ENCODE data around the gene NDUFS7. TPM values are rescaled to one million over a fixed set of nuclear protein-coding genes. Genes with fewer than 3 reads are reported as not detected.

The NDUFS7 gene
- total and polyA plus RNA-seq, 12 donors, result 4.7 to 286 (median 148) TPM

GRCh38 chr19:1396768-1397679 is 13.3 kb downstream of the NDUFS7 start:
- Histone ChIP-seq H3K9me3 (replicated peaks in 1 of 3) (no peaks in the 10 kb centered on the region), H3K4me1 (replicated peaks in 1 of 2) (peaks cover 10 to 19% of the 10 kb centered on the region in 2 donors), H3K4me3 (no peak overlapping the region), H3K27me3 (no peaks in the 10 kb centered on the region), H3K27ac (no peak overlapping the region), H3K36me3 (replicated peaks in 1 of 2) (peaks cover 0 to 17% of the 10 kb centered on the region in 2 donors)
- intact Hi-C loops (cut with DNase I), result no loop called here
- no peak for TF ChIP-seq POLR2A (IDR thresholded peaks at IDR 0.05)
- no peak for TF ChIP-seq CTCF (IDR thresholded peaks at IDR 0.05)
- DNase-seq, result no peak
- 65 to 77% (median 76%) methylated on average over 8 to 41 of the region's 42 CpGs; no CpG with 5 or more reads in 1 of the 4 donors for WGBS, 4 donors

DNA sequence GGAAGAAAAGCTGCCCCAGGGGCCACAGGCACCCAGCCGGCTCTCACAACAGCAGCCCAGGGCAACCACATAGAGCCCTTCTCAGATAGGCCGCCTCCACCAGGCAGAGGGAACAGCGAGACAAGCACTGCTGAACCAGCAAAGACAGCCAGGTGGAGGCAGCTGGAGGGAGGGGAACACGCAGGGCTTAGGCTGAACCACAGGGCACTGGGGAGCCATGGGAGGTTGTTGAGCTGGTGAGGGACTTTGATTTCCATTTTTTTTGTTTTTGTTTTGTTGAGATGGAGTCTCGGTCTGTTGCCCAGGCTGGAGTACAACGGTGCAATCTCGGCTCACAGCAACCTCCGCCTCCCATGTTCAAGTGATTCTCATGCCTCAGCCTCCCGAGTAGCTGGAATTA is 14.1 kb downstream of the NDUFS7 start:
- intact Hi-C loops (cut with DNase I), result no loop called here
- WGBS, 4 donors, result 95 to 96% (median 96%) methylated on average over 6 to 9 of the region's 9 CpGs

DNA sequence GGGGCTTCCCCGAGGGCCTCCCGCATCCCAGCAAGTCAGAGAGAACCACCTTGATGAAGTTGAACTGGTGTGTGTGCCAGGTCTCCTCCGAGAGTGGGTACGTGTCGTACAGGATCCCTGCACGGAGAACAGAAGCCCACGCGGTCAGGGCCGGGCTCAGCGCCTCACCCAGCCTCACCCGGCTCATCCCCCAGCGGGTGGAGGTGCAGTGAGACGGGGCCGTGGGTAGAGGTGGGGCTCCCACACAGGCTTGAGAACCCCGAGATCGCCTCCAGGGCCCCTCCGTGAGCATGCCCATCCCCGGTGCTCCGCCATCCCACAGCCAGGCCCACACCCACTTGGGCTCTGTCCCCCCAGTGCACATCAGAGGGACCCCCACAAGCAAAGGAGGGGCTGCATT is 15.4 kb downstream of the NDUFS7 start:
- WGBS, 4 donors, result 87 to 96% (median 91%) methylated on average over 11 to 19 of the region's 19 CpGs
- intact Hi-C loops (cut with DNase I), result no loop called here
- Histone ChIP-seq H3K4me1 (replicated peaks in 1 of 2) (peaks cover 10 to 19% of the 10 kb centered on the region in 2 donors), H3K27me3 (no peaks in the 10 kb centered on the region), H3K36me3 (replicated peaks in 1 of 2) (no peaks in the 10 kb centered on the region), H3K27ac (no peak overlapping the region), H3K9me3 (replicated peaks in 1 of 3) (no peaks in the 10 kb centered on the region), H3K4me3 (no peak overlapping the region)
- TF ChIP-seq POLR2A (IDR thresholded peaks at IDR 0.05), result no peak
- TF ChIP-seq CTCF (IDR thresholded peaks at IDR 0.05), result no peak
- no peak for DNase-seq

More for the DNA sequence above, 14.1 kb downstream of the NDUFS7 start:
- no peak for DNase-seq
- H3K27me3 ChIP-seq, result no peaks in the 10 kb centered on the region
- H3K9me3 ChIP-seq (replicated peaks in 1 of 3), result no peaks in the 10 kb centered on the region
- peaks cover 10 to 19% of the 10 kb centered on the region in 2 donors for H3K4me1 ChIP-seq (replicated peaks in 1 of 2)
- peaks cover 0 to 9% of the 10 kb centered on the region in 2 donors for H3K36me3 ChIP-seq (replicated peaks in 1 of 2)
- no peak overlapping the region for H3K27ac ChIP-seq
- TF ChIP-seq CTCF (IDR thresholded peaks at IDR 0.05) (no peak), POLR2A (IDR thresholded peaks at IDR 0.05) (no peak)
- no peak overlapping the region for H3K4me3 ChIP-seq

GRCh38 chr19:1399745-1400144 is 16.0 kb downstream of the NDUFS7 start:
- WGBS, 4 donors, result 85 to 94% (median 92%) methylated on average over 2 to 15 of the region's 15 CpGs
- Histone ChIP-seq H3K9me3 (replicated peaks in 1 of 3) (no peaks in the 10 kb centered on the region), H3K4me1 (replicated peaks in 1 of 2) (peaks cover 10 to 19% of the 10 kb centered on the region in 2 donors), H3K36me3 (replicated peaks in 1 of 2) (no peaks in the 10 kb centered on the region), H3K27ac (no peak overlapping the region), H3K27me3 (no peaks in the 10 kb centered on the region), H3K4me3 (no peak overlapping the region)
- intact Hi-C loops (cut with DNase I), result no loop called here
- TF ChIP-seq POLR2A (IDR thresholded peaks at IDR 0.05) (no peak), CTCF (IDR thresholded peaks at IDR 0.05) (no peak)
- DNase-seq, result no peak
